Measurements from ENCODE around the gene TAF15.
A peak's percentile ranks its signal among the peaks of the same experiment; 100 is the strongest.

TAF15 gene

DNA sequence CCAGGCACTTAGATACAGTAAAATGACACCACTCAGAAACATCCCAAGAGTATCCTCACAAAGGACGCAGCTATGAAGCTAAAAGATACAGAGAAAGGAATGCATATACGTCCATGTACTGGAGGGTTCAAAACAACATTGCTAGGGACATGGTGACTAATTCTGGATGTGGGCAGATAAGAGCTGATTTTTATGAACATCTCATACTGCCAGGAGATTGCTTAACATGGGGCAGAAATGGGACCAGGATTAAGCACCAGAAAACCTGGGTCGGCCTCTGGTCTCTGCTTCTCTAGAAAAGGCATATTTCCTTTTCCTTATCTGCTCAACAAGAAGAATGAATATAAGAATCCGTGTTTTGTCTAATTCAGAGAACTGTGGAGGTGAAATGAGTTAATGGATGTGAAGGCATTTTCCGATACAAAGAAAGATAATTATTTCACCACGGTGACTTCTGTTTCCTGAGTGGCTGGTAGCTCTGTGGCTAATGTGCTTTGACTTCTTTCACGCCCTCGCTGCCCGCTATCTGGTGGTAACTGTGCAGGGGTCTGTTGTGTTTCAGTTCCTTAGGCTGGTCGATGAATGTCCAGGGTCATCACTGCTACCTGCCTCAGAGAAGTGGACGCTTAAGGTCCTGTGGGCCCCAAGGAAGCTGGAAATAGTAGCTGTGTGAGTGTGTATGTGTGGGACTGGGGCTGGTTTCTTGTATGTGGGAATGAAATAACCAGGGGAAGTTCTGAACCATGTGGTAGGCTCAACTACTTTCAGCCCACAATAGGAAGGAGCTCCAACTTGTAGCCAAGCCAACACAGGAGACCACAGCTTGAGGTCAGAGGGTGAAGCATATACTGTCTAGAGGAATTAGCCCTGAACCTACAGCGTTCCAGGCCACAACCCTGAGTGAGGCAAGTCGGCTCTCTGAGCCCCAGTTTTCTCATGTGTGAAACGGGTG, 86.6 kb downstream of the TAF15 start:
- no peaks in the 10 kb centered on the region for H3K9me2 ChIP-seq (replicated peaks; ENCODE audit: low read depth, low read length)
- no peaks in the 10 kb centered on the region for H3F3A ChIP-seq (ENCODE audit: low read depth)
- no peaks in the 10 kb centered on the region for H3K27me3 ChIP-seq (ENCODE audit: insufficient read depth, low read length, poor library complexity, severe bottlenecking)
- H4K20me1 ChIP-seq (ENCODE audit: insufficient read depth, low read length, poor library complexity, severe bottlenecking), result no peaks in the 10 kb centered on the region
- TF ChIP-seq, protein P1, sequence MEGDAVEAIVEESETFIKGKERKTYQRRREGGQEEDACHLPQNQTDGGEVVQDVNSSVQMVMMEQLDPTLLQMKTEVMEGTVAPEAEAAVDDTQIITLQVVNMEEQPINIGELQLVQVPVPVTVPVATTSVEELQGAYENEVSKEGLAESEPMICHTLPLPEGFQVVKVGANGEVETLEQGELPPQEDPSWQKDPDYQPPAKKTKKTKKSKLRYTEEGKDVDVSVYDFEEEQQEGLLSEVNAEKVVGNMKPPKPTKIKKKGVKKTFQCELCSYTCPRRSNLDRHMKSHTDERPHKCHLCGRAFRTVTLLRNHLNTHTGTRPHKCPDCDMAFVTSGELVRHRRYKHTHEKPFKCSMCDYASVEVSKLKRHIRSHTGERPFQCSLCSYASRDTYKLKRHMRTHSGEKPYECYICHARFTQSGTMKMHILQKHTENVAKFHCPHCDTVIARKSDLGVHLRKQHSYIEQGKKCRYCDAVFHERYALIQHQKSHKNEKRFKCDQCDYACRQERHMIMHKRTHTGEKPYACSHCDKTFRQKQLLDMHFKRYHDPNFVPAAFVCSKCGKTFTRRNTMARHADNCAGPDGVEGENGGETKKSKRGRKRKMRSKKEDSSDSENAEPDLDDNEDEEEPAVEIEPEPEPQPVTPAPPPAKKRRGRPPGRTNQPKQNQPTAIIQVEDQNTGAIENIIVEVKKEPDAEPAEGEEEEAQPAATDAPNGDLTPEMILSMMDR (conservative IDR thresholded peaks at IDR 0.05; ENCODE audit: low read length), result no peak
- peak overlapping the region; percentile 17; the same call in 1 of the 2 replicates for H2AFZ ChIP-seq (ENCODE audit: low read length)
- peak overlapping the region; percentile 2 for H3K4me2 ChIP-seq (ENCODE audit: low read depth, low read length, poor library complexity, severe bottlenecking)
- no peak overlapping the region for H3K9ac ChIP-seq (ENCODE audit: low read depth, low read length, poor library complexity, severe bottlenecking)
- no peaks in the 10 kb centered on the region for H3K79me2 ChIP-seq (ENCODE audit: insufficient read depth, low read length)
- H3K4me1 ChIP-seq (ENCODE audit: insufficient read depth, low read length, poor library complexity, severe bottlenecking), result peaks cover 8% of the 10 kb centered on the region
- H3K9me3 ChIP-seq (ENCODE audit: insufficient read depth, low read depth, low read length), result no peaks in the 10 kb centered on the region
- H3K4me3 ChIP-seq (ENCODE audit: low read length, poor library complexity, severe bottlenecking), result no peak overlapping the region
- H3K36me3 ChIP-seq (ENCODE audit: insufficient read depth, low read length), result no peaks in the 10 kb centered on the region

All from Loucy (cell line).